SK-N-SH treated with all-trans-retinoic acid at 6 μM for 48 hours (cell line): Measurements from ENCODE around the gene COQ7.

Experiments used
- ATAC-seq: fragments of 200-7000 bp; cut with Tn5 transposase; 3 replicates; pipeline ENCODE4 v1.9.1; 2020; ENCODE audit warnings: mild to moderate bottlenecking, moderate library complexity
- BACH2 ChIP-seq: fragments of 250-450 bp; sonication (Bioruptor Pico); IDR thresholded peaks from 2 replicates; pipeline ENCODE4 v1.9.0; 2021; ENCODE audit warnings: mild to moderate bottlenecking, borderline replicate concordance
- CSRNP3 ChIP-seq: fragments of 250-450 bp; sonication (Bioruptor Pico); IDR thresholded peaks from 2 replicates; pipeline ENCODE4 v1.5.1; 2021; ENCODE audit warnings: mild to moderate bottlenecking, moderate library complexity
- GLIS3 ChIP-seq: fragments of 250-450 bp; sonication (Bioruptor Pico); IDR thresholded peaks from 2 replicates; pipeline ENCODE4 v1.5.0; 2020; ENCODE audit warnings: mild to moderate bottlenecking, moderate library complexity
- OSR1 ChIP-seq: fragments of 250-450 bp; sonication (Bioruptor Pico); IDR thresholded peaks from 2 replicates; pipeline ENCODE4 v1.8.0; 2022; ENCODE audit warnings: moderate library complexity, mild to moderate bottlenecking, inconsistent platforms
- PATZ1 ChIP-seq: fragments of 250-450 bp; sonication (Bioruptor Pico); IDR thresholded peaks from 2 replicates; pipeline ENCODE4 v1.8.0; 2020; ENCODE audit warnings: mild to moderate bottlenecking, moderate library complexity, borderline replicate concordance
- PPARA ChIP-seq: fragments of 250-450 bp; sonication (Bioruptor Pico); IDR thresholded peaks from 2 replicates; pipeline ENCODE4 v1.5.0; 2020; ENCODE audit warnings: mild to moderate bottlenecking, borderline replicate concordance
- RARB ChIP-seq: fragments of 250-450 bp; sonication (Bioruptor Pico); IDR thresholded peaks from 2 replicates; pipeline ENCODE4 v1.8.0; 2021; ENCODE audit warnings: mild to moderate bottlenecking, moderate library complexity
- SNAI2 ChIP-seq: fragments of 250-450 bp; sonication (Bioruptor Pico); IDR thresholded peaks from 2 replicates; pipeline ENCODE4 v1.5.0; 2020; ENCODE audit warnings: mild to moderate bottlenecking, moderate library complexity
- TCF4 ChIP-seq: fragments of 250-450 bp; sonication (Bioruptor Pico); IDR thresholded peaks from 2 replicates; pipeline ENCODE4 v1.8.0; 2021; ENCODE audit warnings: mild to moderate bottlenecking, moderate library complexity, borderline replicate concordance
- TSHZ2 ChIP-seq: fragments of 250-450 bp; sonication (Bioruptor Pico); IDR thresholded peaks from 2 replicates; pipeline ENCODE4 v1.5.0; 2020; ENCODE audit warnings: mild to moderate bottlenecking, moderate library complexity
- ZC3H10 ChIP-seq: fragments of 250-450 bp; sonication (Bioruptor Pico); IDR thresholded peaks from 2 replicates; pipeline ENCODE4 v1.5.1; 2021; ENCODE audit warnings: mild to moderate bottlenecking, moderate library complexity
- ZFP3 ChIP-seq: fragments of 250-450 bp; sonication (Bioruptor Pico); IDR thresholded peaks from 2 replicates; pipeline ENCODE4 v1.5.0; 2020; ENCODE audit warnings: mild to moderate bottlenecking, moderate library complexity
- ZFP30 ChIP-seq: fragments of 450-650 bp; formaldehyde crosslinking; IDR thresholded peaks from 2 replicates; pipeline ENCODE4 v1.5.0; 2022; ENCODE audit warnings: mild to moderate bottlenecking, moderate library complexity
- ZNF565 ChIP-seq: fragments of 450-650 bp; formaldehyde crosslinking; conservative IDR thresholded peaks from 2 replicates; pipeline ENCODE4 v1.5.0; 2020; ENCODE audit warnings: low read depth, mild to moderate bottlenecking, moderate library complexity
- ZNF70 ChIP-seq: fragments of 450-650 bp; formaldehyde crosslinking; IDR thresholded peaks from 2 replicates; pipeline ENCODE4 v1.5.0; 2020; ENCODE audit warnings: mild to moderate bottlenecking, moderate library complexity
- ZNF8 ChIP-seq: fragments of 450-650 bp; formaldehyde crosslinking; IDR thresholded peaks from 2 replicates; pipeline ENCODE4 v1.5.0; 2020; ENCODE audit warnings: mild to moderate bottlenecking, moderate library complexity

Gene COQ7

GRCh38 chr16:19114359-19115147 lies 47.1 kb downstream of the COQ7 start:
- TF ChIP-seq BACH2 (CRISPR knock-in tag) (no peak), CSRNP3 (CRISPR knock-in tag) (no peak), TCF4 (no peak), SNAI2 (CRISPR knock-in tag) (no peak), OSR1 (CRISPR knock-in tag) (no peak), TSHZ2 (CRISPR knock-in tag) (no peak), GLIS3 (CRISPR knock-in tag) (no peak), ZNF8 (no peak), ZFP30 (CRISPR knock-in tag) (no peak), ZNF70 (CRISPR knock-in tag) (no peak)
- ATAC-seq = peak; percentile 9; the same call in 2 of the 3 replicates

GRCh38 chr16:19115148-19116021 lies 48.0 kb downstream of the COQ7 start:
- no peak for ATAC-seq
- TF ChIP-seq ZFP30 (CRISPR knock-in tag) (no peak), ZFP3 (CRISPR knock-in tag) (no peak), SNAI2 (CRISPR knock-in tag) (no peak), ZC3H10 (no peak), TCF4 (no peak), RARB (no peak), PATZ1 (CRISPR knock-in tag) (no peak), ZNF8 (no peak), BACH2 (CRISPR knock-in tag) (no peak), PPARA (CRISPR knock-in tag) (no peak)

GRCh38 chr16:19116711-19117449 lies 49.5 kb downstream of the COQ7 start:
- TF ChIP-seq PPARA (CRISPR knock-in tag) = no peak
- TF ChIP-seq ZC3H10 = no peak
- TF ChIP-seq SNAI2 (CRISPR knock-in tag) = no peak
- no peak for TF ChIP-seq ZNF565 (CRISPR knock-in tag)
- TF ChIP-seq PATZ1 (CRISPR knock-in tag) = no peak
- TF ChIP-seq ZFP30 (CRISPR knock-in tag) = no peak
- TF ChIP-seq GLIS3 (CRISPR knock-in tag) = no peak
- TF ChIP-seq, all 23 proteins: peak for 0
- no peak for ATAC-seq
